OCI-LY3 (cell line): ENCODE results near the gene METAP1.

Source experiments
- CTCF ChIP-seq: fragments of 200-600, 300-600 bp; sonication (generic); IDR thresholded peaks from 2 replicates; pipeline ENCODE4 v1.5.1; 2014; ENCODE audit warnings: antibody characterized with exemption, low read length, low read depth
- EZH2phosphoT487 ChIP-seq: fragments of 200-600 bp; shearing (Covaris generic); IDR thresholded peaks from 2 replicates; pipeline ENCODE4 v1.6.1; 2018; ENCODE audit warnings: antibody characterized with exemption, mixed run types, low read depth

DNA sequence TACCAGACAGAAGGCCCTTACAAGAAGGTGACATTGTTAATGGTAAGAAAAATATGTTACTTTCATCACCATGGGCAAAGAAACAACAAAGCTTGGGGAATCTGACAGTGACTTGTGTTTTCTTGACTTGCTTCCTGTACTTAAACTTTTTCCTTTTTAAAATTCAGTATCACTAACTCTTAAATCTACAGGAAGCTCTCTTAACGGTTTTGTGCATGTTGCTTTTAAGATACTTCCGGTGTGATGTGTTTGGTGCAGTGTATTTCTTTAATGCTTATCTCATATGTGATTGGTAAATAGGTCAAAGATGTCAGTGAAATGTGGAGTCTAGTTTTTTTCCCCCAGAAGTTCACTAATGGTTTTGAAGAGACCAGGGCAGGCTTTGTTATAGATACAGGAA, 47.8 kb downstream of the METAP1 start:
- TF ChIP-seq CTCF (no peak), EZH2phosphoT487 (no peak)
